ENCODE data around the gene ST8SIA6. TPM values are rescaled to one million over a fixed set of nuclear protein-coding genes. Genes with fewer than 3 reads are reported as not detected.

ST8SIA6 gene
- total and polyA plus RNA-seq, 2 of the 8 experiments (the other 6 are each of a cell fraction or from before 2014, with no cell fraction given), result 0.70 to 1.1 TPM

GRCh38 chr10:17366705-17367104, 87.7 kb downstream of the ST8SIA6 start:
- Histone ChIP-seq H3K14ac (ENCODE audit: insufficient read length) (no peak overlapping the region), H4K91ac (replicated peaks; ENCODE audit: insufficient read length, low read length) (no peak overlapping the region), H2BK20ac (ENCODE audit: low read length) (no peak overlapping the region), H3K79me2 (ENCODE audit: control insufficient read depth in 1 of 2, insufficient read depth in 2 of 2, low read length in 2 of 2) (no peaks in the 10 kb centered on the region), H4K5ac (ENCODE audit: insufficient read length, low read depth, low read length) (no peak overlapping the region), H3K27ac (ENCODE audit: low read depth, low read length) (no peak overlapping the region), H3K18ac (ENCODE audit: extremely low read depth, low read length) (no peak overlapping the region), H3K4me1 (replicated peaks in 1 of 4; ENCODE audit: control insufficient read depth in 3 of 4, insufficient read depth in 4 of 4, low read length in 3 of 4) (no peaks in the 10 kb centered on the region), H3K4me3 (ENCODE audit: extremely low read depth in 1 of 4, insufficient read depth in 2 of 4, low read depth in 3 of 4, low read length in 4 of 4) (no peak overlapping the region), H4K20me1 (replicated peaks in 1 of 2; ENCODE audit: control insufficient read depth in 1 of 2, insufficient read depth in 2 of 2, low read length in 2 of 2) (no peaks in the 10 kb centered on the region), H3K9ac (replicated peaks in 1 of 4; ENCODE audit: extremely low read depth in 1 of 4, low read depth in 3 of 4, low read length in 3 of 4) (no peak overlapping the region), H3K4me2 (ENCODE audit: insufficient read depth in 1 of 2, low read depth in 2 of 2, low read length in 2 of 2) (no peak overlapping the region), H2BK15ac (ENCODE audit: low read length) (no peak overlapping the region), H3K9me3 (ENCODE audit: insufficient read depth in 2 of 2, low read depth in 1 of 2, low read length in 1 of 2) (0 out of 4 replicates have a peak, but pooled peaks cover 0 to 2% of the 10 kb centered on the region in 2 experiments), H2AFZ (ENCODE audit: low read length) (no peak overlapping the region), H2BK120ac (replicated peaks; ENCODE audit: low read depth, low read length) (no peak overlapping the region), H3K23me2 (ENCODE audit: low read depth, low read length) (no peaks in the 10 kb centered on the region), H4K8ac (ENCODE audit: extremely low read depth, insufficient read depth, low read length) (no peak overlapping the region), H3K56ac (replicated peaks; ENCODE audit: insufficient read length, low read depth, low read length) (no peak overlapping the region), H3K27me3 (replicated peaks in 1 of 4; ENCODE audit: control insufficient read depth in 3 of 4, extremely low read depth in 1 of 4, insufficient read depth in 3 of 4, low read length in 3 of 4) (peaks cover 0 to 1% (median 0%) of the 10 kb centered on the region in 4 experiments; a peak in 1 of 7 replicates), H3K36me3 (ENCODE audit: control insufficient read depth in 2 of 4, insufficient read depth in 4 of 4, low read length in 3 of 4) (no peaks in the 10 kb centered on the region), H3K23ac (ENCODE audit: insufficient read length) (no peak overlapping the region), H2BK12ac (ENCODE audit: low read depth, low read length) (no peak overlapping the region), H3K4ac (replicated peaks; ENCODE audit: insufficient read length, low read depth, low read length) (no peak overlapping the region), H2AK5ac (ENCODE audit: low read depth, low read length) (no peak overlapping the region), H3K79me1 (ENCODE audit: low read depth, low read length) (no peaks in the 10 kb centered on the region), H2BK5ac (ENCODE audit: low read depth, low read length) (no peak overlapping the region)
- DNase-seq (ENCODE audit: low read depth in 1 of 2, low spot score in 2 of 2), result no peak
- FAIRE-seq, result no peak
- no peak for TF ChIP-seq RAD21 (IDR thresholded peaks at IDR 0.05 in 1 of 2, conservative IDR thresholded peaks at IDR 0.05 in 1 of 2; ENCODE audit: low read depth in 2 of 2, low read length in 2 of 2)
- TF ChIP-seq ATF3 (IDR thresholded peaks at IDR 0.05; ENCODE audit: insufficient read depth, low read depth, low read length), result no peak
- ChIA-PET POLR2A (ENCODE audit: partially characterized antibody) (no interaction called here), CTCF (ENCODE audit: partially characterized antibody) (interaction anchor here (0.6 to 7.6 kb wide), 2 partner anchors 11 to 250 kb away, joined by 3 to 93 read pairs; no protein-coding TSS in a partner anchor)

Data from H1 (cell line).